Stimulated activated naive CD8-positive, alpha-beta T cell treated with anti-CD3 and anti-CD28 coated beads, Interleukin-15, Interleukin-2, amounts not matched to agents 100 U/mL and 50 U/mL, for 24 hours (primary cell): Measurements from ENCODE around the gene KIF26B.
"Not testable (repeated sequence)": the region's sequence is repeated elsewhere in the genome, so short reads cannot be mapped to it uniquely, and the experiment has no call there.

Source experiments
- ATAC-seq: fragments of 150-1000 bp; cut with Tn5 transposase; one replicate; pipeline ENCODE4 v1.10.0; 2021
- DNase-seq: peaks from one replicate; pipeline ENCODE4 v3.0.0; 2021

Gene KIF26B

GRCh38 chr1:245651093-245651492, 496.3 kb downstream of the KIF26B start:
- no peak for ATAC-seq

GRCh38 chr1:245652116-245652515, 497.3 kb downstream of the KIF26B start:
- DNase-seq (no peak), ATAC-seq (no peak)

More at GRCh38 chr1:245651093-245651492, 496.3 kb downstream of the KIF26B start:
- DNase-seq: no peak

GRCh38 chr1:245652660-245653427, 498.1 kb downstream of the KIF26B start:
- no peak for ATAC-seq
- no peak for DNase-seq

GRCh38 chr1:245654460-245655050, 499.8 kb downstream of the KIF26B start:
- ATAC-seq (no peak), DNase-seq (no peak)

GRCh38 chr1:245656189-245656717, 501.5 kb downstream of the KIF26B start:
- no peak for ATAC-seq

GRCh38 chr1:245657371-245657770, 502.6 kb downstream of the KIF26B start:
- no peak for ATAC-seq
- no peak for DNase-seq

More at GRCh38 chr1:245656189-245656717, 501.5 kb downstream of the KIF26B start:
- DNase-seq: no peak

- no peak for DNase-seq
- no peak for ATAC-seq
These were observed 508.6 kb downstream of the KIF26B start for GRCh38 chr1:245663373-245663772.

GRCh38 chr1:245663841-245664240, 509.1 kb downstream of the KIF26B start:
- DNase-seq: no peak
- ATAC-seq: no peak

GRCh38 chr1:245666412-245666811, 511.6 kb downstream of the KIF26B start:
- ATAC-seq: no peak
- no peak for DNase-seq

GRCh38 chr1:245671349-245671748, 516.6 kb downstream of the KIF26B start:
- no peak for DNase-seq
- no peak for ATAC-seq

- DNase-seq (no peak), ATAC-seq (no peak)
These were observed 517.4 kb downstream of the KIF26B start for GRCh38 chr1:245671966-245672767.

- ATAC-seq, DNase-seq: not testable (repeated sequence)
These were observed 518.3 kb downstream of the KIF26B start for GRCh38 chr1:245672836-245673656.

- no peak for ATAC-seq
These were observed 519.2 kb downstream of the KIF26B start for GRCh38 chr1:245673881-245674414.

GRCh38 chr1:245677461-245678240, 522.9 kb downstream of the KIF26B start:
- DNase-seq (no peak), ATAC-seq (no peak)

More at GRCh38 chr1:245673881-245674414, 519.2 kb downstream of the KIF26B start:
- no peak for DNase-seq

GRCh38 chr1:245678860-245679411, 524.2 kb downstream of the KIF26B start:
- DNase-seq (no peak), ATAC-seq (no peak)

GRCh38 chr1:245679821-245680780, 525.3 kb downstream of the KIF26B start:
- no peak for DNase-seq
- ATAC-seq: no peak

- DNase-seq (no peak), ATAC-seq (no peak)
These were observed 528.1 kb downstream of the KIF26B start for GRCh38 chr1:245682638-245683628.

GRCh38 chr1:245683676-245684075, 528.9 kb downstream of the KIF26B start:
- no peak for ATAC-seq

More at GRCh38 chr1:245683676-245684075, 528.9 kb downstream of the KIF26B start:
- DNase-seq: no peak
